Fibroblast of mammary gland (primary cell): Measurements from ENCODE around the gene SBK2.

Experiments
- DNase-seq: peaks from one replicate; pipeline ENCODE4 v3.0.0-alpha.2; 2010; ENCODE audit warnings: low read depth
- H3K4me3 ChIP-seq: 2 replicates; pipeline ENCODE4 v1.5.1; 2011; ENCODE audit warnings: low read depth, mild to moderate bottlenecking, low read length, moderate library complexity; ENCODE audit not compliant: control insufficient read depth
- CTCF ChIP-seq: conservative IDR thresholded peaks from 2 replicates; pipeline ENCODE4 v1.5.1; 2011; ENCODE audit warnings: low read depth, low read length, inconsistent platforms; ENCODE audit not compliant: control insufficient read depth, insufficient read depth

SBK2 gene

GRCh38 chr19:55479451-55480230 lies 57.3 kb downstream of the SBK2 start:
- no peak for TF ChIP-seq CTCF
- H3K4me3 ChIP-seq, result no peak overlapping the region
- DNase-seq, result no peak

GRCh38 chr19:55479045-55479444 lies 57.9 kb downstream of the SBK2 start:
- no peak for DNase-seq

More at GRCh38 chr19:55479045-55479444, 57.9 kb downstream of the SBK2 start:
- TF ChIP-seq CTCF, result no peak
- H3K4me3 ChIP-seq, result no peak overlapping the region
